ENCODE measurements around the gene PAPSS1.
"Not testable (repeated sequence)": the region's sequence is repeated elsewhere in the genome, so short reads cannot be mapped to it uniquely, and the experiment has no call there.

The PAPSS1 gene

DNA sequence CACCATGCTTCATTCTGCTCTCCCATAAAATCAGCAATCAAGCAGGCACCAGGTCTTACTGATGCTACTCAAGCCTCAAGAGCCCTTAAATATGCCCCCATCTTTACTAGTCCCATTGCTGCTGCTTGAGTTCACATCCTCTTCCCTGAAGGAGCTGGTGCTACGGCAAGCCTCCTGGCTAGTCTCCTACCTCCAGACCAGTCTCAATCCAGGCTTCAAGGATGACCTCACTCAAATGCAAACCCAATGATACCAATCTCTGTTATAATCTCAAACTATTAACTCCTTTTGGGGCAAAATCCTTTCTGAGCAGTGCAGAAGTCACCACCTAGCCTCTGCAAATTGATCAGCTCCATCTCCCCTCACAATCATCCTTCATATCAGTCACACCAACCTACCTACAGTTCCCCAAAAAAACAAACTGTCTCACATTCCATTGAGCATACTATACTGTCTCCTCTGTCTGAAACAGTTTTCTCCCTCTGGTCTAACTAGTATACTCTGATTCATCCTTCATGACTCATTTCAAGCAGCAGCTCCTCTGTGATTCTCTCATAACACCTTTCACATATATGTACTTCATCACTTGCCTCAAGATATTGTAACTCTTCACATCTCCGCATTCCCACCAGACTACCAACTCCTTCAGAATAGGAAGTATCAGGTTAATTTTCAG, 30.0 kb downstream of the PAPSS1 start:
- DNase-seq (ENCODE audit: low spot score), result peak; percentile 73

DNA sequence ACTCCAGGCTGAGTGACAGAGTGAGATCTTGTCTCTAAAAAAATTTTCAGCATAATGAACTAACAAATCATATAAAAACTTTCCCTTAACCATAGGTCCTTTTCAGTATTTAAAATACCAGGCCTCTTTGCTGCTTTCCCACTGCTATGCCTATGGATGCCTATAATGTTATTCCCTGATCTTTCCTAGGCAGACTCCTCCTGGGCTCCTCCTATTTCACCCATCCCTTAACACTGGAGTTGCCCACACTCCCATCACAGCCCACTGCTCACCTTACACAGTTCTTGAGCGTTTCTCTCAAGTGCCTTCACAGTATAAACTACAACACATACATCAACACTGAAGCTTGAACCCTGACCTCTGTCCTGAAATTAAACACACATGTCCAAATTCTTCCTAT, 31.6 kb downstream of the PAPSS1 start:
- DNase-seq (ENCODE audit: low spot score), result no peak

- DNase-seq (ENCODE audit: low spot score), result no peak
Measured at GRCh38 chr4:107685740-107686139, 34.3 kb downstream of the PAPSS1 start.

- no peak for DNase-seq (ENCODE audit: low spot score)
Measured at GRCh38 chr4:107683873-107684272, 36.2 kb downstream of the PAPSS1 start.

DNA sequence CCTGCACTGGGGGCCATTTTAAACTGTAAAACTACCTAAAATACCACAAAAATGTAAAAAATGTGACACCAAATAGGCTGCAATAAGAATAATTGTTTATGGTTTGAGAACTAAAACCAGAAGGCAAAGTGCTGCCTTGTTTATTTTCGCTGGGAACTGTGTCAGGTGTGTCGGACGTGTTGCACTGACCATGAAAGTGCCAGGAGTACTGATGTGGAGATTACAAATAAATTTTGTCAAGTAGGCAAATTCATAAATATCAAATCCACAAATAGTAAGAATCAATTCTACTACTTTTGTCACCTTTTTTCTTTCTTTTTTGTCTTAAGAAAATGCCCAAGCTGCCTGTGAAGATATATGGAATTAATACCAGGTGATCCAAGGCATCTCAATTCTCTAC, 37.7 kb downstream of the PAPSS1 start:
- DNase-seq (ENCODE audit: low spot score), result no peak

DNA sequence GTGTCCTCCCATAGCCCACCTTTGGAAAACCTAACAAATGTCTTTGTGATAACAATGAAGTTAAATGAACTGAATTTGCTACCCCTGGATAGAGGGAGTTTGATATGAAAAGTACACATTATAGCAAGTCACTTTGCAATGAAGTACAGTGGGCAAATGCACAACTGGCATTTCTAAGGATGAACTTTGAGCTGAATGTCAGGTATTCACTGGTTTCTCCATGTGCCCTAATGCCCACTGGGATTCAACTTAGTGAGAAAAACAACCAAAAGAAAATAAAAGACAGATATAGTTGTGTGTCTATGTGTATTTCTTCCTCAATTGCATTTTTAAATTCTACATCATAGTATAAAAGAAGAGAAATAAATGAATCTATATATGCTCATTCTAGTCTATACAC, 51.0 kb downstream of the PAPSS1 start:
- DNase-seq (ENCODE audit: low spot score), result no peak

- peak; percentile 4 for DNase-seq (ENCODE audit: low spot score)
Measured at GRCh38 chr4:107666134-107666533, 53.9 kb downstream of the PAPSS1 start.

DNA sequence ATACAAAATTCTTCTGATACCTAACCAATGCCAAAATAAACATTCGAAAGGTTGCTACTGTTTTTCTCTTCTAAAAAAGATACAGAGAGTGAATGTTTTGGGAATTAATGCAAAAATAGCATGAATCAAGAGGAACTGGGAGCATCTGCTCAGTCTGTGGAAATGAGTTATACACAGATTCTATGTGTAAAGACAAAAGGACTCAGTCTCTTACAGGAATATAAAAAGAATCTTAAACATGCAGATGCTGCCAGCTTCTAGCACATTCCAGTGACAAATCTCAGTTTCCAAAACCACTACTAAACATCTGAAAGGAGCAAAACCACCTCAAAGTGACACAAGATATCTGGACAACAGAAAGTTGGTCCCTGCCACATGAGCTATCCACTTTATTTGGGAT, 55.0 kb downstream of the PAPSS1 start:
- no peak for DNase-seq (ENCODE audit: low spot score)

- no peak for DNase-seq (ENCODE audit: low spot score)
Measured at GRCh38 chr4:107658400-107659336, 61.4 kb downstream of the PAPSS1 start.

- DNase-seq (ENCODE audit: low spot score), result no peak
Measured at GRCh38 chr4:107655289-107655688, 64.7 kb downstream of the PAPSS1 start.

DNA sequence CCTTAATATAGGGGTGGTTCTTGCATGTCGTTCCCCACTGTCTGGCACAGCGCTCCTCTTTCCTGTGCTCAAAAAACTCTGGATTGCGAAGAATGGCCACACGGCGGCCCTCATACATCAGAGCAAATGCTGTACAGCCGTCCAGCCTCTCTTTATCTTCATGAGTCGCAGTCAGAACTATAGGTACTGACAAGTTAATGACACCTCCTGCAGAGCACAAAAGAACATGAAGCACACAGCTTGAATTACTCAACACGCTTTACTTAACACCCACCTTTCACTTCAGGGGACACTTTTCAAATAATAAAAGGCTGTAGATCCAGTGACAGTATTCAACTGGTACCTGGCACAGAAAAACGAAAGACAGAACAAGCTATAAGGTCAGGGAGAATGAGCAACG, 65.3 kb downstream of the PAPSS1 start:
- DNase-seq (ENCODE audit: low spot score), result no peak

- not testable (repeated sequence) for DNase-seq (ENCODE audit: low spot score)
Measured at GRCh38 chr4:107651408-107651807, 68.6 kb downstream of the PAPSS1 start.

DNA sequence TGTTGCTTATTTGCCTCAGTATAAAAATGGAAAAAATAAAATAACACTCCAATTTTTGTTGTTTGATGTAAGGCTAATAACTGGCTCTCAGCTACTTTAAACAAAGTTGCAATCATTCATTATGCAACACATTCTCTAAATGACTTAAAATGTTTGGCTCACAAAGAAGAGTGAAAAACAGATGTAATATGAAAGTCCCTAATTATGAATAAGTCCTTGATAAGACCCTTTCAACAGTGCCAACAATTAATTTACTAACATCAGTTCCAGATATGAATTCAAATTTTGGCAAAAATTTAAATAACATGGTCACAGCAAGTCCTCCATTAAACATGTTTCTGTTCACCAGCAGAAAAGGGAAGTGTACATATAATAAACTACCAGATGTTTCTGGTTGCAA, 69.8 kb downstream of the PAPSS1 start:
- DNase-seq (ENCODE audit: low spot score), result no peak

DNA sequence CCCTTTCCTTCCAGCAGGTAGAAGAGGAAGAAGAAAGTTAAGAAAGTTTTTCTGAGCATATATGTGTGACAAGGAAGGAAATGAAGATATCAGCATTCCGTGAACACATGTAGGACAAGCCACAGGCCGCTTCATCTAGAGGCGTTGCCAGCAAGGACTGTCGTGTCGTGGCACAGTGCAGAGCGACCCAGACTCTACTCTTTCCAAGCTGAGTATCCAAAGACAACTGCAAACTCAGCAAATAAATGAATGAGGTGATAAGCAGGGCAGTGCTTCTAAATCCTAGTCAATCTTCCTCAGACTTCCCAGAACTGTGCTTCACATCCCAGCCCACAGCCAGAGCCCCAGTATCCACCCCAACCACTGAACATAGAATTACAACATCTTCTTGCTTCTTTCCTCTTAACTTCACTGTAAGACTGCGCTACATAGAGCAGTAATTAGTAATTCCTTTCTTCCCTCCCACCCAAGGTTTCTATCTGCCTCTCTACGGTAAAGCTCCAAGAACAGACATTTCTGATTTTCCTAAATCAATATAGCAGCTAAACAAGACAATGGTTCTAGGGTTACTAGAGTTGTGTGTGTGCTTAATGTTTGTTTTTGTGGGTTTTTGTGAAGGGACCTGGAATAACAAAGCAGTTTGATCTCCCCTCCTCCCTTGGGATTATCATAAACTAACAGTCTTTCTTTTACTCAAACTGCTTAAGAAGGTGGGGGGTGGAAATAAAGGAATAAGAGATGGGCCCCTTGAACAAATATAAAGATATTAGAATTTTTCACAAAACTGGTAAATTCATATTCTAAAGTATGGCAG, 71.6 kb downstream of the PAPSS1 start:
- no peak for DNase-seq (ENCODE audit: low spot score)

DNA sequence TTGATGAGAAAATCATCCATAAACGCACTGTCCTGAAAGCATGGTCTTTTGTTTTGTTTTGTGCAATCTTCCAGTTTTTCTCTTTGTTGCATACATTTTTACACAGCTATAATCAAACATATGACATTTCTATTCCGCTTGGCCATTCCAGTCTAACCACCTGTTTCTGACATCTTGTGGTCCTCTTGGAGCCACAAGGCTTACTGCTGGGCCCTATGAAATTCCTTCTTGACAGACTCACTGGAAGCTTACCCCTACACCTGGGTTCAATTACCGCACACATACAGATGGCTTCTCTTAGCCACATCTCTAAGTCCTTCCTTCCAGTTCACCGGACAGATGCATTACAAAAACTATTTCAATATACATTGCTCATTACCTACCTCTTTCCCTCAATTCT, 72.4 kb downstream of the PAPSS1 start:
- DNase-seq (ENCODE audit: low spot score), result no peak

- DNase-seq (ENCODE audit: low spot score), result no peak
Measured at GRCh38 chr4:107645604-107646003, 74.4 kb downstream of the PAPSS1 start.

DNA sequence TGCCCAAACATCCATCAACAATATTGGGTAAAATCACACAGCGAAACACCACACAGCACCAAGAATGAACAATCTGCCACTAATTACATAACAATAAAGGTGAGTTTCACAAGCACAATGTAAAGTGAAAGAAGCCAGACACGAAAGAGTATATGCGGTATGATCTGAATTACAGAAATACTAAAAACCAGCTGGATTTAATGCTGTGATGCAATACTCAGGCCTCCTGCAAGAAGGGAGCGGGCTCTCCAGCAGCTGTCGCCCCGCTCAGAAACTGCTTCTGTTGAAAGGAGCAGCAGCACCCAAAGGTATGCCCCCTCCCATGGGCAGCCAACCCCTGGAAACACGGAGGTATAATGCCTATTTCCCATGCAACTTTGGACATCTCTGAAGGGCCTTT, 77.0 kb downstream of the PAPSS1 start:
- no peak for DNase-seq (ENCODE audit: low spot score)

DNA sequence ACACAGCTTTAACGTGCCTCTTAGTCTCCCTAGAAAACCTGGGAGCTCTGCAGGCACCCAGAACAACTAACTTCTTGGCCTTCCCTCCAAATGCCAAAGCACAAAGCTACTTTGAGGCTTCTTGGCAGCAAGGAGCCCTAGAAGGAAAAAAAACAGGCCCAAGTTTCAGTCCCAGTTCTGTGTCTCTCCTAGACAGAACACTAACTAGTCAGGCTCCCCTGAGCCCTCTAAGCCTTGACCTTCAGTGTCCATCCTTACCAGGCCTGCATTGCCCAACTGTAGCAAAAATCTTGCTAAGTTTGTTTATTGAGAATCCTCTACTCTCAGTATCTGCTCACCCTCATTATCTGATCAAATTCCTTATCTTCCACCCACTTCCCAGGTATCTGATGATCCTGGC, 79.2 kb downstream of the PAPSS1 start:
- DNase-seq (ENCODE audit: low spot score), result no peak

- DNase-seq (ENCODE audit: low spot score), result no peak
Measured at GRCh38 chr4:107640197-107640596, 79.8 kb downstream of the PAPSS1 start.

DNA sequence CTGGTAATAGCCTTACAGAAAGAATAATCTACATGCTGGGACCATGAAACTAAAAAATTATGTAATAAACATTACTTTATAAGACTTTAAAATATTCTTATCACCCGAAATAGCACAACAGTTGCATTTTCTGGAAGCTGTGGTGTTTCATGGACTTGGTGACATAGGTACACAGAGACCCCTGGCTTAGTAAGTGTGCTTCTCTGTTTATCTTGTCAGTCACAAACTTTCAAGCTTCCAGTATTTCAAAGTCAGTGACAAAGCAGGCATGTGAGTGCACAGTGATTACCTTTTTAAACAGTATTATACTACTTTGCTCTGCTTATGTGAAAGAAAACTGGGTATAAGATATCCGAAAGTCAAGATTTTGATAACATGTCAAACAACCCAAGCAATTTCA, 84.3 kb downstream of the PAPSS1 start:
- no peak for DNase-seq (ENCODE audit: low spot score)

- DNase-seq (ENCODE audit: low spot score), result no peak
Measured at GRCh38 chr4:107631560-107631959, 88.5 kb downstream of the PAPSS1 start.

DNA sequence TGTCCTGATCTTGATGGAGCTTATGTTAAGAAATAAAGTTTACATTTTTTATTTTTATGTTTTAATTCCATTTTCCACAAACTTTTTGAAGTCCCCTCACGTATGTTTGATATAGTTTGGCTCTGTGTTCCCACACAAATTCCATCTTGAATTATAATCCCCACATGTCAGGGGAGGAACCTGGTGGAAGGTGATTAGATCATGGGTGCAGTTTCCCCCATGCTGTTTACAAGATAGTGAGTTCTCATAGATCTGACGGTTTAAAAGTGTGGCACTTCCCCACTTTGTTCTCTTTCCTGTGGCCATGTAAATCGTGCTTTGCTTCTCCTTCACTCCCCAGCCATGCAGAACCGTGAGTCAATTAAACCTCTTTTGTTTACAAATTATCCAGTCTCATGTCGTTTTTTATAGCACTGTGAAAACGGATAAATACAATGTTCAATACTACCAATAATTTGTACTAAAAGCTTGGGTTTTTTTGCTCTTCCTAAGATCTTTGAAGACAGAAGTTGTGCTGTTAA, 89.8 kb downstream of the PAPSS1 start:
- no peak for DNase-seq (ENCODE audit: low spot score)

Measured in kidney capillary endothelial cell (primary cell).